H9 (cell line): Measurements from ENCODE around the gene ZNF70. TPM values are rescaled to one million over a fixed set of nuclear protein-coding genes. Genes with fewer than 3 reads are reported as not detected.

Experiments
- DNase-seq: peaks from one replicate; pipeline ENCODE4 v3.0.0-alpha.2; 2017
- H2AFZ ChIP-seq: one replicate; pipeline ENCODE4 v1.6.1; 2013; ENCODE audit warnings: mild to moderate bottlenecking, low read length, control low read depth, moderate library complexity
- H2AK5ac ChIP-seq: 2 replicates; pipeline ENCODE4 v1.6.1; 2013; ENCODE audit warnings: low read length, control low read depth, mixed read lengths; ENCODE audit not compliant: insufficient read length
- H2BK120ac ChIP-seq: one replicate; pipeline ENCODE4 v1.6.1; 2013; ENCODE audit warnings: low read depth, mild to moderate bottlenecking, low read length, control low read depth, inconsistent platforms; ENCODE audit not compliant: poor library complexity, severe bottlenecking
- H2BK12ac ChIP-seq: 2 replicates; pipeline ENCODE4 v1.6.1; 2013; ENCODE audit warnings: low read length, control low read depth, mixed read lengths, low read depth; ENCODE audit not compliant: insufficient read length
- H2BK15ac ChIP-seq: 2 replicates; pipeline ENCODE4 v1.6.1; 2013; ENCODE audit warnings: low read depth, low read length, control low read depth
- H2BK20ac ChIP-seq: one replicate; pipeline ENCODE4 v1.6.1; 2013; ENCODE audit warnings: low read depth, mild to moderate bottlenecking, low read length, control low read depth, inconsistent platforms; ENCODE audit not compliant: poor library complexity, severe bottlenecking
- H2BK5ac ChIP-seq: 2 replicates; pipeline ENCODE4 v1.6.1; 2013; ENCODE audit warnings: low read length, control low read depth, mixed read lengths; ENCODE audit not compliant: insufficient read length
- H3K14ac ChIP-seq: 2 replicates; pipeline ENCODE4 v1.6.1; 2013; ENCODE audit warnings: low read length, control low read depth; ENCODE audit not compliant: insufficient read depth
- H3K18ac ChIP-seq: 2 replicates; pipeline ENCODE4 v1.6.1; 2013; ENCODE audit warnings: low read depth, mild to moderate bottlenecking, mixed read lengths, low read length, control low read depth; ENCODE audit not compliant: insufficient read length
- H3K23ac ChIP-seq: 2 replicates; pipeline ENCODE4 v1.6.1; 2013; ENCODE audit warnings: low read length, control low read depth, mixed read lengths, low read depth; ENCODE audit not compliant: insufficient read length
- H3K23me2 ChIP-seq: 2 replicates; pipeline ENCODE4 v1.6.1; 2013; ENCODE audit warnings: low read depth, mild to moderate bottlenecking, mixed read lengths, low read length, control low read depth; ENCODE audit not compliant: insufficient read length, poor library complexity, severe bottlenecking
- H3K27ac ChIP-seq: 2 replicates; pipeline ENCODE4 v1.5.1; 2013; ENCODE audit warnings: low read length, control low read depth, mixed read lengths, low read depth; ENCODE audit not compliant: insufficient read length
- H3K27me3 ChIP-seq: 2 replicates; pipeline ENCODE4 v1.6.1; 2013; ENCODE audit warnings: low read length, control low read depth, inconsistent platforms; ENCODE audit not compliant: insufficient read depth
- H3K4ac ChIP-seq: 2 replicates; pipeline ENCODE4 v1.6.1; 2013; ENCODE audit warnings: low read depth, mild to moderate bottlenecking, control low read depth, inconsistent platforms, low read length, moderate library complexity
- H3K4me1 ChIP-seq: 2 replicates; pipeline ENCODE4 v1.6.1; 2013; ENCODE audit warnings: low read length, control low read depth, inconsistent platforms; ENCODE audit not compliant: insufficient read depth
- H3K4me2 ChIP-seq: 2 replicates; pipeline ENCODE4 v1.6.1; 2013; ENCODE audit warnings: low read length, control low read depth, mixed read lengths; ENCODE audit not compliant: insufficient read length, insufficient read depth
- H3K56ac ChIP-seq: 2 replicates; pipeline ENCODE4 v1.6.1; 2013; ENCODE audit warnings: low read depth, mild to moderate bottlenecking, mixed read lengths, low read length, control low read depth; ENCODE audit not compliant: insufficient read length
- H3K79me1 ChIP-seq: 2 replicates; pipeline ENCODE4 v1.6.1; 2013; ENCODE audit warnings: low read depth, mild to moderate bottlenecking, moderate library complexity, low read length, control low read depth, inconsistent platforms; ENCODE audit not compliant: insufficient read depth, poor library complexity, severe bottlenecking
- H3K79me2 ChIP-seq: 2 replicates; pipeline ENCODE4 v1.6.1; 2013; ENCODE audit warnings: low read length, control low read depth, inconsistent platforms; ENCODE audit not compliant: insufficient read depth
- H3K9ac ChIP-seq: 2 replicates; pipeline ENCODE4 v1.6.1; 2013; ENCODE audit warnings: low read length, control low read depth, mixed read lengths; ENCODE audit not compliant: insufficient read length; ENCODE audit errors: extremely low read depth
- H3K9me3 ChIP-seq: one replicate; pipeline ENCODE4 v1.6.1; 2013; ENCODE audit warnings: low read depth, low read length, inconsistent platforms; ENCODE audit not compliant: control insufficient read depth
- H3T11ph ChIP-seq: one replicate; pipeline ENCODE4 v1.6.1; 2013; ENCODE audit warnings: mild to moderate bottlenecking, low read length, control low read depth, inconsistent platforms
- H4K20me1 ChIP-seq: one replicate; pipeline ENCODE4 v1.6.1; 2013; ENCODE audit not compliant: control insufficient read depth, insufficient read length, insufficient read depth
- H4K5ac ChIP-seq: 2 replicates; pipeline ENCODE4 v1.6.1; 2013; ENCODE audit warnings: low read depth, mild to moderate bottlenecking, mixed read lengths, low read length, control low read depth; ENCODE audit not compliant: insufficient read length
- H4K8ac ChIP-seq: replicated peaks from 2 replicates; pipeline ENCODE4 v1.6.1; 2013; ENCODE audit warnings: low read length, control low read depth, mixed read lengths, low read depth; ENCODE audit not compliant: insufficient read length
- H4K91ac ChIP-seq: 2 replicates; pipeline ENCODE4 v1.6.1; 2013; ENCODE audit warnings: low read depth, mild to moderate bottlenecking, moderate library complexity, mixed read lengths, low read length, control low read depth; ENCODE audit not compliant: insufficient read length
- H3K27ac Mint-ChIP-seq, 3 experiments: 2 replicates in 2 of 3; 3 replicates in 1 of 3; pipeline ENCODE4 v1.8.0; 2020 to 2021; ENCODE audit warnings: mixed read lengths in 3 of 3, mild to moderate bottlenecking in 1 of 3, moderate library complexity in 1 of 3
- H3K27me3 Mint-ChIP-seq: 2 replicates; pipeline ENCODE4 v1.8.0; 2021; ENCODE audit warnings: low read depth, mild to moderate bottlenecking, moderate library complexity, mixed read lengths
- H3K36me3 Mint-ChIP-seq, 3 experiments: 2 replicates in 2 of 3; 3 replicates in 1 of 3; pipeline ENCODE4 v1.8.0; 2020 to 2021; ENCODE audit warnings: low read depth in 3 of 3, mixed read lengths in 3 of 3; ENCODE audit not compliant: insufficient read depth in 1 of 3
- H3K4me1 Mint-ChIP-seq, 2 experiments: 2 replicates each; pipeline ENCODE4 v1.8.0; 2020; ENCODE audit warnings: mixed read lengths in 2 of 2
- H3K4me3 Mint-ChIP-seq, 2 experiments: 2 replicates in 1 of 2; 3 replicates in 1 of 2; pipeline ENCODE4 v1.8.0; 2020 to 2021; ENCODE audit warnings: mild to moderate bottlenecking in 2 of 2, mixed read lengths in 2 of 2, moderate library complexity in 1 of 2
- H3K9me3 Mint-ChIP-seq, 2 experiments: 2 replicates in 1 of 2; 3 replicates in 1 of 2; pipeline ENCODE4 v1.8.0; 2020; ENCODE audit warnings: mild to moderate bottlenecking in 2 of 2, mixed read lengths in 2 of 2, moderate library complexity in 1 of 2
- CTCF ChIP-seq: fragments of 200-600 bp; sonication (generic); conservative IDR thresholded peaks from 3 replicates; pipeline ENCODE4 v1.8.0; 2021; ENCODE audit warnings: antibody characterized with exemption, mild to moderate bottlenecking
- WGBS: extraction: QIAGEN DNeasy Blood & Tissue Kit; methylation state at CpG from one replicate; pipeline ENCODE4 v1.1.7; 2013; ENCODE audit warnings: missing lambda C conversion rate, low lambda C conversion rate, mixed read lengths; ENCODE audit not compliant: insufficient read length; ENCODE audit errors: extremely low coverage; 5-methylcytosine and 5-hydroxymethylcytosine counted together
- total RNA-seq: library from RNA; stranded (reverse); gene quantifications from 2 replicates; pipeline ENCODE4 v1.2.1, GENCODE V29; 2021

Gene ZNF70
- total RNA-seq, 1 experiment from 2014 or later: 3.5 TPM

DNA sequence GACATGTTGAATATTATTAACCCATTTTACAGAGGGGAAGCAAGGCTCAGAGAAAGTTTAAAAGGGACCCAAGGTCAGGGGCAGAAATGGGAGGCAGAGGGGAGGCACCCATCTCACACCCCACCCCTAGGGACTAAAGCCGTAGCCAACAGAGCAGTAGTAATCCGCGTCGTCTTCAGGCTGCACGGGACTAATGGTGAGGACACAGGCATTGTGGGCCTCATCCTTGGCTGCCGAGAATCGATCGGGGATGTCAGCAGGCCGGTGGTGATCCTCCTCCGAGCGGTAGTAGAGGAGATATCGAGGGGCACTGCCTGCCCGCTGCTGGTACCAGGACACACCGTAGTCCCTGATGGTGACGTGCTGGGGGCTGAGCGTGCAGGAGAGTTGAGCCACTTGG is 1.8 kb upstream of the ZNF70 start:
- Histone ChIP-seq H3K79me2 (no peaks in the 10 kb centered on the region), H3K56ac (no peak overlapping the region), H3K27me3 (no peaks in the 10 kb centered on the region), H2BK12ac (no peak overlapping the region), H2AFZ (no peak overlapping the region), H2BK20ac (no peak overlapping the region), H3K23me2 (peaks cover 8% of the 10 kb centered on the region), H4K20me1 (no peaks in the 10 kb centered on the region), H3K4me2 (no peak overlapping the region), H2BK5ac (no peak overlapping the region), H4K5ac (no peak overlapping the region), H3K4me1 (no peaks in the 10 kb centered on the region; the same call in 1 of the 2 replicates), H3K23ac (no peak overlapping the region), H4K8ac (no peak overlapping the region), H2AK5ac (no peak overlapping the region), H2BK120ac (no peak overlapping the region), H3K4ac (no peak overlapping the region), H3T11ph (no peak overlapping the region), H3K9ac (no peak overlapping the region), H3K27ac (no peak overlapping the region), H4K91ac (no peak overlapping the region), H3K18ac (no peak overlapping the region), H3K14ac (no peak overlapping the region; the same call in 1 of the 2 replicates), H3K79me1 (no peaks in the 10 kb centered on the region), H2BK15ac (peak overlapping the region; percentile 68; the same call in 1 of the 2 replicates), H3K9me3 (no peaks in the 10 kb centered on the region)
- no peak overlapping the region for H3K27ac Mint-ChIP-seq
- no peaks in the 10 kb centered on the region; a peak in 1 of 5 replicates for H3K9me3 Mint-ChIP-seq
- no peak for DNase-seq
- H3K4me3 Mint-ChIP-seq: no peak overlapping the region; a peak in 3 of 5 replicates
- peaks cover 8% of the 10 kb centered on the region for H3K27me3 Mint-ChIP-seq
- no peaks in the 10 kb centered on the region; a peak in 1 of 7 replicates for H3K36me3 Mint-ChIP-seq
- peaks cover 19 to 47% of the 10 kb centered on the region in 2 experiments for H3K4me1 Mint-ChIP-seq
- TF ChIP-seq CTCF: no peak
- WGBS: no CpG with 5 or more reads among the region's 16 CpGs
